Glomerular endothelial cell (primary cell): Measurements from ENCODE around the gene PDE8A. TPM values are rescaled to one million over a fixed set of nuclear protein-coding genes. Genes with fewer than 3 reads are reported as not detected.
"Not testable (repeated sequence)": the region's sequence is repeated elsewhere in the genome, so short reads cannot be mapped to it uniquely, and the experiment has no call there.

Source experiments
- DNase-seq: peaks from one replicate; pipeline ENCODE4 v3.0.0-alpha.2; 2011; ENCODE audit warnings: low read depth, low spot score; ENCODE audit errors: extremely low read depth
- total RNA-seq: library from RNA; depleted of rRNA; stranded (reverse); fragments of >200 nt; gene quantifications from 2 replicates; pipeline ENCODE4 v1.2.3, GENCODE V29; 2015

Gene PDE8A
- total RNA-seq, 1 donor from 2014 or later: 38.5 TPM

DNA sequence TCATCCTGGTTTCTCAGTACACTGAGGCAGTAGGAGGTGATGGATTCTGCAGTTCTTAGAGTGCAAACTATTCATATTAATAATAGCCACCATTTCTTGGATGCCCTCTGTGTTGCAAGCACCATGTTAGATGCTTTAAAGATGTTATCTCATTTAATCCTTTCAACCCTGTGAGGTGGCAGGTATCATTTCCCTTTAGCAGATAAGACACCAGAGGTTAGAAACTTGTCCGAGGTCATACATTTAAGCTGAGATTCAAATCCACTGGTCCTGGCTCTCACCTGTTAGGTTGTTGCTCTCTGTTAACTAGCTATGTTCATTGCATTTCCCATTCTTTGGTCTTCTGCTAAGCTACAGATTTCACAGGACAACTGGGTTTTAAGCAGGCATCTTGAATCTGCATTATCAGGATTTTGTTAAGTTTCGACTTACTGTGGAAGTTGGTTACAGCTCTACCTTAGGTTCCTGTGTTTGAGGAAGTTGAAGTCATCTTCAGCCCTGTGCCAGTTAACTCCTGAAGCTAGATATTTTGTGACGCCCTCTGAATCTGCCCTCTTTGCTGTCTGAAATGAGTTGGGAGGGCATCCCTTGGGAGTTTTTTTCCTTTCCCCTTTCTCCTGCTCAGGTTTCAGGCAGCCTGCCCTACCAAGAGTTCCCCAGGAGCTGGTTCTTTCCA is 6.4 kb downstream of the PDE8A start:
- DNase-seq: no peak

DNA sequence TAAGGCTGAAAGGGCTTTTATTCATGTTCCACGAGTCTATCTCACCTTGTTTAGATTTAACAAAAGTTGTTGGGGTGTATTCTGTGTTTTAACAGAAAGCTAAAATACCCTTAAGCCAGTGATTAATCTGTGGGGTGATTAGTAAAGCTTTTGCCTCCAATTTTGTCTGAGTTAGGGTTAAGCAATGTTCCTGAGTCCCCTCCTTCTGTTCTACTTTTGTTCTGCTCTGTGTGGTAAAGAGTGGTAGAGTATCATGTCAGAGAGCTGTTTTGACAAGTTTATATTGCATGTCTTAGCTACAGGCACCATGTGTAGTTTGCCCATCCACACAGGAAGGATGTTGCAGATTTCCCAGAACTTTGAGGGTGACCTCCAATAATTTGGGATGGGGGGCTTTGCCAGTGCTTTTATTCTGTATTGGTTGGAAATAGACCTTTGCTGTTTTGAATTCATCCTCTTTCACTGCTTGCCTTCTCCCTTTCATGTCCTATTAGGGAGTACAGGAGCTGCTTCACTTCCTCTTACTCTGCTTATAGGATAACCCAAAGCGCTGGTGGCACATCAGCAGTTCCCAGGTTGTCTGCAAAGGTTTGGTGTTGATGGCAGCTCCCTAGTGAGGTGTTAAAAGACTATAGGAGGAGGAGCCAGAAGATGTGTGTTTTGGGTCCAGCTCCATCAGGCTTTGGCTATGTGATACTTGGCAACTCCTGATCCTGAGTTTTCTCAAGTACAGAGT is 7.4 kb downstream of the PDE8A start:
- DNase-seq: no peak

DNA sequence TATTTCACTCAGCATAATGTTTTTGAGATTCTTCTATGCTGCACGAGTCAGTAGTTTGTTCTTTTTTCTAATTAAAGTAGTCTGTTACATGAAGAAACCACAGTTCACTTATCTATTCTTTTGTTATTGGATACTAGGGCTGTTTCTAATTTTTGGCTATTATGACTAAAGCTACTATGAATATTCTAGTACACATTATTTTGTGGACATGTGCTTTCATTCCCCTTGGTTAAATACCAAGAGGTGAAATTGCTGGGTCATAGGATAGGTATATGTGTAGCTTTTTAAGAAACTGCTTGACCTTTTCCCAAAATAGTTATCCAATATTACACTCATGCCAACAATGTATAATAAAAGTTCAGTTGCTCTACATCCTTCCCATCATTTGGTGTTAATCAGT is 8.9 kb downstream of the PDE8A start:
- DNase-seq: no peak

DNA sequence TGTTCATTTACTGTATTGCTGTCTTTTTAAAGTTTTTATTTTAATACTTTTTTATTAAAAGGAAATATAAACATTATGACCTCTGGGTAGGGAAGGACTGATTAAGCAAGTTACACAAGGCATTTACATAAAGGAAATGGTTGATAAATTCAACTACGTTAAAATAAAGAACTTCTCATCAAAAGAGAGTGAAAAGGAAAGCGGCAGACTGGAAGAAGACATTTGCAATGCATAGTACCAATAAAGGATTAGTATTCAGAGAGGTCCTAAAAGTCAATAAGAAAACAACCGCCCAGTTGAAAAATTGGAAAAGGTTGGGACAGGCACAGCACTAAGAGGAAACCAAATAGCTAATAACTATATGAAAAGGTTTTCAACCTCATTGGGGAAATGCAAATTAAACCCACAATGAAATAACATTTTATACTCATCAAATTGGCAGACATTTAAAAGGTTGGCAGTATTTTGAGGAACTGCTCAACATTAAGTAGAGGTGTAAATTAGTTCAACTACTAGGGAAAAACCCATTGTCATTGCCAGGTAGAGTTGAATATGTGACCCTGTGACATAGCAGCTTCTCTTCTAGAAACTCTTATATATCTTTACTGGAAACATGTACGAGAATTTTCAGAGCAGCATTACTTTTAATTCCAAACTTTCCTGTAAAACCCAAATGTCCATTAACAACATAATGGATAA is 9.5 kb downstream of the PDE8A start:
- DNase-seq: no peak

DNA sequence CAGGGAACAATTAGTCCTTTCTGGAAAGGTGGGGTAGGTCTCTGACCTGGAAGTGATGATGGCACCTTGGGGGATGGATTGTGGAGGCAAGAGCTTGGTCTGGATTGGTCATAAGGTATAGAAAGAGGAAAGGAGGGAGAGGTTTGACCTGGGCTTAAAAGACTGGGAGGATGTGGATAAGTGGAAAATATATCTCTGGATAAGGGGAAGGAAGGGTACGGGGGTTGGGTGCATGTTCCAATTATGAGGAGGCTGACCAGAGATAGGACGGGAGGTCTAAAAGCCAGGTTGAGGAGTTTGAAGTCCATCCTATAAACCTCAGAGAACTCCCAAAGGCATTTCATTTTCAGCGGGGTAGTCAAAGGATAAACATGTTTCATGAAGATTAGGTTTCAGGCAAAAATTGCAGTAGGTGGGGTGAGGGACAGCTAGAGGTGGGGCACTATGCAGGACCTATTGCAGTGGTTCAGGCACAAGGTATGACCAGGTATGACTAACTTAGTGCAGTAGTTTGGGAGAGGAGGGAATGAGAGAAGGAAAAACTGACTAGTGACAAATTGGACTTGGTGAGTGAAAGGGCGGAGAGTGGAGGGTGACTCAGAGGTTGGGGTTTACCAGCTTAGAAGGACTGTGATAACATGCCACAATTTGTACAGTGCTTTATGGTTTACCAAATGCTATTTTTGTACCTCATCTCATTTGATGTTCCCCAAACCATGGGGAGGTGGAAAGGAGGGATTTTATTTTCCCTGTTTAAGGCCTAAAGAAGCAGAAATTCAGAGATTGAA is 10.7 kb downstream of the PDE8A start:
- no peak for DNase-seq

DNA sequence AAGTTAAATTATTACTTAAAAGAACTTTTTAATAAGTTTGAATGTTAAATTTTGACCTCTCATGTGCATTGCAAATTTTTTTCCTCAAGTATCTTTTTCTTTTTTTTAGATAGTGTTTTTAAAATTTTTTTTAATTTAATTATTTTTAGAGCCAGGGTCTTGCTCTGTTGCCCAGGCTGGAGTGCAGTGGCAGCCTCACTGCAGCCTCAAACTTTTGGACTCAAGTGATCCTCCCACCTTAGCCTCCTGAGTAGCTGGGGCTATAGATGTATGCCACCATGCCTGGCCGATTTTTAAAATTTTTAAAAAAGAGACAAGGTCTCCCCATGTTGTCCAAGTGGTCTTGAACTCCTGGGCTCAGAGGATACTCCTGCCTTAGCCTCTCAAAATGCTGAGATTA is 14.4 kb downstream of the PDE8A start:
- DNase-seq: no peak

DNA sequence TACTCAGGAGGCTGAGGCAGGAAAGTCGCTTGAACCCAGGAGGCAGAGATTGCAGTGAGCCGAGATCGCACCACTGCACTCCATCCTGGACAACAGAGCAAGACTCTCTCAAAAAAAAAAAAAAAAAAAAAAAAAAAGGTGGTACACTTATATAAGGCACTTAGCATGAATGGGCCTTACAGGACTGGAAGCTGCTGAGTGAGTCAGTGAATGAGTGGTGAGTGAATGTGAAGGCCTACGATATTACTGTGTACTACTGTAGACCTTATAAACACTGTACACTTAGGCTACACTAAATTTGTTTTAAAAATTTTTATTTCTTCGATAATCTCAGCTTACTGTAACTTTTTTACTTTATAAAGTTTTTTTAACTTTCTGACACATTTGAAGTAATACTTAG is 15.1 kb downstream of the PDE8A start:
- DNase-seq: not testable (repeated sequence)

DNA sequence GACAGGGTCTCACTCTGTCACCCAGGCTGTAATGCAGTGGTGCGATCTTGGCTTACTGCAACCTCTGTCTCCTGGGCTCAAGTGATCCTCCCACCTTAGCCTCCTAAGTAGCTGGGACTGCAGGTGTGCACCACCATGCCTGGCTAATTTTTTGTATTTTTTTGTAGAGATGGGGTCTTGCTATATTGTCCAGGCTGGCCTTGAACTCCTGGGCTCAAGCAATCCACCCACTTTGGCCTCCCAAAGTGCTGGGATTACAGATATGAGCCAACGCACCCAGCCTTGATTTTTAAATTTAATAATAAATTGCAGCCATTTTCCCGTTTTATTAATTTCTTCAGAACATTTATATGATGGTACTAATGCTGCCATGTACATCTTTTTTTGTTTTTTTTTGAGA is 15.6 kb downstream of the PDE8A start:
- not testable (repeated sequence) for DNase-seq

DNA sequence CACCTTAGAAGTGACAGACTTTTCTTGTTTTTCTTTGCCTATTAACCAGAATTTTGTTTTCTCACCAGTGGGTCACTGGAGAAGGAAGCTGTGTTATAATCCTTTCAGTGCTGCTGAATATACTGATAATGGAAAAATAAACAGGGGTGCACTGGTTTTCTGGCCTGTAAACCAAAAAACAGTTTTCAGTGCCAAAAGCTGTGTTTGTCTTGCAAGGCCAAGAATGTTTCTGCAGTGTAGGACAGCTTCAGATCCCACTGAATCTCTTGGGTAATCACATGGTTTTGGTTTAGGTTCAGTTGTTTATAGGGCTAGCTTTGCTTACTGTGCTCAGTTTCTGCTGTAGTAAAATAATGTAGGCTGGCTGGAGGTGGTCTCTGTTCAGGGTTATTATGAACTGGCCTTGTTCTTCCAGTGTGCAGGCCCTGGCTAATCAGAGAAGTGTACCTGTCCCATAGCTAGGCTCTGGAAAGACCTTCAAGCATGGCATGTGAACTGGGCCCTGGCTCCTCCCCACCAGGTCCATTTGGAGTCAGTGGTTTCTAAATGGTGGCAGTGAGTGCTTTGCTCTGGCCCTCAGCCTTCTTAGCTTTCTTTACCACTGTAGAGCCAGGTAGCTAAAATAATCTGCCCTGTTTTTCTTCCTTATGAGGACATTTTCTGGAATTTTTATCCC is 18.7 kb downstream of the PDE8A start:
- DNase-seq: no peak

DNA sequence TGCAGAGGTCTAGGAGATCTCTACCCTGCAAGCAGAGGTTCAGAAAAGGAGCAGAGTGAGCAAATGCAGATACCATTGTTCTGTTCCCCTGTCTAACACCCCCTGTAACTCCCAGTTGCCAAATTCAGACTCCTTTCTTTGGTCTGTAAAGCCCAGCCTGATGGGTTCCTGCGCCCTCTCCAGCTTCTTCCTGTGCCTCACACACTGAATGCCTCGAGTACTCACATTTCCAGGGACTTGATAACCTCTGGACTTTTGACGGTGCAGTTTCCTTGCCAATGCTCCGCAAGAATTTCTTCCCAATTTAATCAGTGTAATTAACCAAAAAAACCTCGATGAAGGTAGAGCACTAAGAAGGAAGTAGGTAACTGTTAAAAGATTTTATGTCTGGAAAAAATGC is 19.3 kb downstream of the PDE8A start:
- DNase-seq: no peak

DNA sequence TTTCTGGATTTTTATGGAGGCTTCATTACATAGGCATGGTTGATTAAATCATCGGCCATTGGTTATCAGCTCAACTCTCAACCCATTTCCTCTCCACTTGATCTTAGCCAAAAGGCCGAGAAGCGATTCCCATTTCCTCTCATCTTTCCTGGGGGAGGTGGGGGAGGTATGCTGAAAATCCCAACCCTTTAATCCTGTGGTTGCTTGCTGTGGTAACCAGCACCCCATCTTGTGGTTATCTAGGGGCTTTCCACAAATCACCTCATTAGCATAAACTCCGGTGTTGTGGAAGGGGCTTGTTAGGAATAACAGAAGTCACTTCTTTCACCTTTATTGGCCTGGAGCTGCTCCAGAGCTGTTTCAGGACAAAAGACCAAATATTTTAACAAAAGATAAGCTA is 20.9 kb downstream of the PDE8A start:
- no peak for DNase-seq

DNA sequence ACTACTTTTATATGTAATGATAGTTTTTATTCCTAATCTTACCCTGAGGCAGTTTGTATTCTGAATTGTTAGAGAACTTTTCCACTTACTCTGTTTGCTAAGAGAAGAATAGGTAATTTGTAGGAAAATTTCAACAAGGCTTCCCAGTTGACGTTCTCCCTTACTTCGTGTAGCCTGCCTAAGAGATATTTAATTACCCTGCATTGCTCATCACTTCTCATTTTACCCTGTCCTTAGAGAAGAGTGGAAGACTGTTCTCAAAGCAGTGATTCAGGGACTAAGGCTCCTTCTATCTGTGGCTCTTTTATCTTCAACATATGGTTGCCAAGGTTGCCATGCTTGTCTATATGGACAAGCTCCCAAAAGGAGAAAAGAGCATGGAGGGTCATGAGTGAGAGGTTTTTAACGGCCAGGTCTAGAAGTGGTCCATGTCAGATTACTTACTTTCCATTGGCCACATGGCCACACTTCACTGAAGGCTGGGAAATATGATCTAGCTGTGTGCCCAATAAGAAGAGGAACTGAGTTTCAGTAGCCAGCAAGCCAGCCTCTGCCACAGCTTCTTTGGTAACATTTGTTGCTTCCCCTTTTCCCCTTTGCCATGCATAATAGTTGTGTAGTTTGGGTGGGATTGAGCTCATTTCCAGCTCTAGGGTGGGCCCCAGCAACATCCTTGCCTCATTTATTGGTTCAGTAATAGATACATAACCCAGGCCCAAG is 22.1 kb downstream of the PDE8A start:
- DNase-seq: no peak

DNA sequence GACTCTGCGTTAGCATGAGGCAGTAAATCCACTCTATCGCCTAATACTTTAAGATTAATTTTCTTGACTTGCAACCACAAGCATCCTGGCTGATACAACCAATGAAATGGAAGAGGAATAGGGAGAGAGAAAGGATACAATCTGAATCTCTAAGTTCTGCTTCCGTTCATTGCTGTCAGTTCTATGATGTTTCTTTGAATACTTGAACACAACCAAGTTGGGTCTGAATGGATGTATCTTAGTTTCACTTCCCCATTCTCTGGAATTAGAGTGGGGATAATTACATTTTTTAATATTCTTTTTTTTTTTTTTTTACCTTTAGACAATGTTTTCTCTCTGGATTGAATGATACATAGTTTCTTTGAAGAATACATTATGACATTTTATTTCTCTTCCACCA is 22.9 kb downstream of the PDE8A start:
- DNase-seq: no peak

DNA sequence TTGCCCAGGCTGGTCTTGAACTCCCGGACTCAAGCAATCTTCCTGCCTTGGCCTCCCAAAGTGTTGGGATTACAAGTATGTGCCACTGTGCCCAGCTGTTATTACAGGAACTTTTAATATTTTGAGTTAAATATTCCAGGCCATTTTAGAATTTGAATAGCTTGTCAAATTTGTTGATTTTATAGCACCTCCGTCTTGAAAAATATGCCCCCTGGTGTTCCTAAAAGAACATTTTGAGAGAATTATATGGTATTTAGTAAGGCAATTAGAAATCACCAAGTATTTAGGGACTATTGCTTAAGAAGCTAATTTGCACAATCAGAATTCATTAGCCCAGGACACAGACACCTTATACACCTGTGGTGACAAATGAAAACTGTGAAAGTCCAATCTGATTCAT is 23.7 kb downstream of the PDE8A start:
- no peak for DNase-seq

DNA sequence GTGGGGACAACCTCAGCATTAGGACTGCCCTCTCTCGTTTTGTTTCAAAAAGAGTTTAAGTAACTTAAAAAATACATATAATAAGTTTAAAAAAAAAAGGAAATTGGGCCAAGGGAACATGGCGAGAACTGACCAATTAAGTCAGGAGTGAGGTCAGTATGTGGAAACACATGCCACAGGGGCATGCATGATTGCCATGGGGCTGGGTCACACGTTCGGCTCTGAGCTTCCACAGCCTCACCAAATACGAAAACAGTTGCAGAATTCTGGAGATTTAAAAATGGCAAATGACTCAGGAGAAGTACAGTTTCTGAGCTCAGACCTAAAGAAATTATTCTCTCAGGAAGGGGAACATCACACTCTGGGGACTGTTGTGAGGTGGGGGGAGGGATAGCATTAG is 24.1 kb downstream of the PDE8A start:
- DNase-seq: no peak

DNA sequence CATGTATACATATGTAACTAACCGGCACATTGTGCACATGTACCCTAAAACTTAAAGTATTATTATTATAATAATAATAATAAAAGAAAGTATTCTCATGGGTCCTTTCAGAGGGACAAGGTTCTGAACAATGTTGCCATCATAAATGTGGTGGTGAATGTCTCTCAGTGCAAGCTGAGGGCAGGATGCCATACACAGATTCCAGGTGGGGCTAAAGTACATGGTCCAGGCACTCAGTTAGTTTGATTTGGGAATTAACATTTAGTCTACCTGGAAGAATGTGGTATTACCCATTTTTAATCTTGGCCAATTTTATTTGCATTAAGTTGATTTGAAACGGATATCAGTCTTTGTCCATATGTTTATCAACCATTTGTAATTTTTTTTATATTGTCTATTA is 24.5 kb downstream of the PDE8A start:
- DNase-seq: no peak

DNA sequence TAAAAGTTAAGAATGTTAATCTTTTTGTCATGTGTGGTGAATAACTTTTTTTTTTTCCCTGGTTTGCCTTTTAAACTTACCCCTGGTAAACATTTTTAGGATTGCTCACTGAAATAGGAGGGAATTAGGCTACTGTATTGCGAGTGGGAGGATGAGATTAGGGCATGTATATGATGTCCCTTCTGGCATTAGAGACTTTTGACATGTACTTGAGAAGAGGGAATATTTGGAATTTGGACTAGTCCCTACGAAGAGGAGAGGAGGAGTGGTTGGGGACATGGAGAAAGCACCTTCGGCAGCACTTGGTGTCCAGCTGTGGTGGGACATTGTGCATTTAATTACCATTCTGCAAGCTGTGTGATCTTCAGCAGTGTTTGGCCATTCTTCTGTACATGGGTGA is 25.0 kb downstream of the PDE8A start:
- no peak for DNase-seq

DNA sequence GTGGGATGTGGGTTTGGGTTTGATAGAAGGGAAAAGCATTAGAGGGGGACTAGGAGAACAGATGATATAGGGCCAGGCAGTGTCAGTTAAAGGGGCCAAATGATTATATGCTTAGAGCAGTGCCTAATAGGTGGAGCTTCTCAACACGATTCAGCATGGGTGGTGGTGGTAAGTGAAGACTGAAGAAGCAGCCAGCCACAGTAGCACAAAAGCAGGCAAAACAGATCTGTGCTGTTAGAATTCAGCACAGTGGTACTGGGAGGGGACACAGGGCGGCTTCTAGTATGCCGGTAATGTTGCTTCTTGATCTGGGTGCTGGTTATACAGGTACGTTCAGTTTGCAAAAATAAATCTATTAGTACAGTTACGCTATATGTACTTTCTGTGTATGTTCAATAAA is 25.5 kb downstream of the PDE8A start:
- no peak for DNase-seq

DNA sequence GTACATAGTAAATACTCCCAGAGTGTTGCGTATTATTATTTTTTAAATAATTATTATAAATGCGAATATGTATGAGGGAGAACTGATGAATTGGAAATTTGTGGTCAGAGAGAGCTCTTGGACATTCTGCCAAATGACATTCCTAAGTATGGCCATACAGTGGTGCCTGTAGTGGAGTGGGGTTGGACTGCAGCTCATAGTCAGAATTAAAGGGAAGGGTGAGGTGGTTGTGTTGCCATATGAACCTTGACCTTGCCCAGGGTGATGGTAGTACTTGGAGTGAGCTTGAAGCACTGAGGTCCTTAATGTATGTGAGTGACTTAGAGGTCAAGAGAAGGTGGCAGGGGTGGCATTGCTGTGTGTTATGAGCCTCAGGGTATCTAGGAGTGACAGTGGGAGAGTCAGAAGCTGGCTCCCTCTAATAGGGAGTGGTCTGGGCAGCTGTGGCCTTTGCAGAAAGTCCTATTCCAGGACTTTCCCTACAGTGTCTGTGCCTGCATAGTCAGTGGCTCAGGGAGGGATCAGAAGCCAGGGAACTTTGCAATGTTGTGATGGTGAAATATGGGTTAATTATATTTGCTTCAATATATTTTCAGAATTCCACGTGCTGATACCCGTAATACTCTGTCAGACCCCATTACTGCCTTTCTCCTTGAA is 26.2 kb downstream of the PDE8A start:
- no peak for DNase-seq
